ENCODE measurements around the gene PDZRN3.

GRCh38 chr3:73575519-73575918 lies 49.2 kb downstream of the PDZRN3 start:
- TF ChIP-seq CTCF (IDR thresholded peaks at IDR 0.05; ENCODE audit: insufficient read depth, low read depth, low read length) (no peak), EZH2 (IDR thresholded peaks at IDR 0.05; ENCODE audit: insufficient read depth, low read length) (no peak)

Data from astrocyte (in vitro differentiated cells and primary cell).